Kasumi-1 (cell line): ENCODE results near the gene FAM53B.
"Not testable (repeated sequence)": the region's sequence is repeated elsewhere in the genome, so short reads cannot be mapped to it uniquely, and the experiment has no call there.

Source experiments
- DNase-seq, 2 experiments: peaks; one replicate each; lab custom pipeline; 2025; lab: John Stamatoyannopoulos, UW

Gene FAM53B

GRCh38 chr10:124610186-124610585 is 134.0 kb downstream of the FAM53B start:
- not testable (repeated sequence) for DNase-seq

- no peak for DNase-seq
Observed at GRCh38 chr10:124609698-124610097, 134.5 kb downstream of the FAM53B start.

- DNase-seq: no peak
Observed at GRCh38 chr10:124608093-124608721, 136.0 kb downstream of the FAM53B start.

- no peak for DNase-seq
Observed at GRCh38 chr10:124607693-124608092, 136.5 kb downstream of the FAM53B start.

- DNase-seq: peak in 1 of 2 experiments; percentile 39
Observed at GRCh38 chr10:124606822-124607221, 137.4 kb downstream of the FAM53B start.

GRCh38 chr10:124605856-124606812 is 138.0 kb downstream of the FAM53B start:
- DNase-seq: no peak

GRCh38 chr10:124605481-124605855 is 138.7 kb downstream of the FAM53B start:
- DNase-seq: no peak

GRCh38 chr10:124605001-124605370 is 139.2 kb downstream of the FAM53B start:
- no peak for DNase-seq

GRCh38 chr10:124604214-124605000 is 139.8 kb downstream of the FAM53B start:
- no peak for DNase-seq

- DNase-seq: no peak
Observed at GRCh38 chr10:124603376-124604213, 140.6 kb downstream of the FAM53B start.

- no peak for DNase-seq
Observed at GRCh38 chr10:124602646-124603365, 141.4 kb downstream of the FAM53B start.

- no peak for DNase-seq
Observed at GRCh38 chr10:124602121-124602561, 142.0 kb downstream of the FAM53B start.

GRCh38 chr10:124601431-124602120 is 142.6 kb downstream of the FAM53B start:
- DNase-seq: no peak

GRCh38 chr10:124601016-124601415 is 143.2 kb downstream of the FAM53B start:
- DNase-seq: no peak

GRCh38 chr10:124600051-124600880 is 143.9 kb downstream of the FAM53B start:
- no peak for DNase-seq

- DNase-seq: no peak
Observed at GRCh38 chr10:124599588-124600050, 144.6 kb downstream of the FAM53B start.

- DNase-seq: no peak
Observed at GRCh38 chr10:124598773-124599587, 145.2 kb downstream of the FAM53B start.

- no peak for DNase-seq
Observed at GRCh38 chr10:124598196-124598595, 146.0 kb downstream of the FAM53B start.
